ENCODE results near the gene COTL1. TPM values are rescaled to one million over a fixed set of nuclear protein-coding genes. Genes with fewer than 3 reads are reported as not detected.

Gene COTL1
- polyA plus RNA-seq, 1 of the 3 experiments (the other 2 are of a cell fraction) = 91.6 TPM

DNA sequence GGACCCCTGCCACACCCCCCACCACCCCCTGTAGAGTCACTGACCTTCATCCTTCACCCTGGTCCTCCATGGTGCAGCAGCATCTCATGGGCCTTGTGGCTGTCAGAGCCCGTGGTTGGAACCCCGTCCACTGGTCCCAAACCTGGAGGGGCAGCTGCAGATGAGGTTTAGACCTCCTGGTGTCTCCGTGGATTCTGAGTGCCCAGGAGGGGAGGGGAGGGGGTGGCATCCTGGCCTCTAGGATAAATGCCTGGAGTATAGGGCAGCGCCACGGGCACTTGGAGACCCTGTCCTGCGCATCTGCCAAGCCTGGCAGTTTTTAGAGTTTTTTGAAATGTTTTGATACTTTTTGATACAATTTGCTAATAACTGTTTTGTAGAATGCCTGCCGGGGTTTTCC is 48.0 kb upstream of the COTL1 start:
- H3K27me3 ChIP-seq (ENCODE audit: insufficient read depth) = no peaks in the 10 kb centered on the region
- H3K79me2 ChIP-seq (ENCODE audit: insufficient read depth) = peaks cover 6% of the 10 kb centered on the region
- no peak overlapping the region for H2AFZ ChIP-seq (ENCODE audit: low read depth)
- H3K4me1 ChIP-seq (ENCODE audit: control insufficient read depth in 1 of 2, insufficient read depth in 2 of 2, low read depth in 1 of 2, low read length in 1 of 2) = peaks cover 0 to 16% of the 10 kb centered on the region in 2 experiments; a peak in 3 of 4 replicates
- H3K36me3 ChIP-seq (replicated peaks in 1 of 2; ENCODE audit: control insufficient read depth in 1 of 2, insufficient read depth in 2 of 2, low read length in 1 of 2) = peaks cover 19 to 42% of the 10 kb centered on the region in 2 experiments
- H3K9ac ChIP-seq = no peak overlapping the region
- no peaks in the 10 kb centered on the region for H3K9me2 ChIP-seq
- H3K9me3 ChIP-seq = no peaks in the 10 kb centered on the region
- H3K4me3 ChIP-seq (ENCODE audit: low read depth in 2 of 2, low read length in 1 of 2) = no peak overlapping the region
- WGBS (ENCODE audit: low lambda C conversion rate) = 93% methylated on average over 4 of the region's 7 CpGs
- ChIA-PET CTCF (interaction anchor here (0.6 to 3.5 kb wide), 6 partner anchors 10 to 155 kb away, joined by 3 to 20 read pairs (median 6); no protein-coding TSS in a partner anchor), POLR2A (no interaction called here)
- H3K27ac ChIP-seq (ENCODE audit: low read depth in 2 of 2, low read length in 1 of 2) = no peak overlapping the region
- peaks cover 3% of the 10 kb centered on the region for H3F3A ChIP-seq (replicated peaks; ENCODE audit: insufficient read depth)
- H4K20me1 ChIP-seq (ENCODE audit: insufficient read depth) = 0 out of 2 replicates have a peak, but pooled peaks cover 8% of the 10 kb centered on the region
- no peak overlapping the region for H3K4me2 ChIP-seq
- TF ChIP-seq, protein P1, sequence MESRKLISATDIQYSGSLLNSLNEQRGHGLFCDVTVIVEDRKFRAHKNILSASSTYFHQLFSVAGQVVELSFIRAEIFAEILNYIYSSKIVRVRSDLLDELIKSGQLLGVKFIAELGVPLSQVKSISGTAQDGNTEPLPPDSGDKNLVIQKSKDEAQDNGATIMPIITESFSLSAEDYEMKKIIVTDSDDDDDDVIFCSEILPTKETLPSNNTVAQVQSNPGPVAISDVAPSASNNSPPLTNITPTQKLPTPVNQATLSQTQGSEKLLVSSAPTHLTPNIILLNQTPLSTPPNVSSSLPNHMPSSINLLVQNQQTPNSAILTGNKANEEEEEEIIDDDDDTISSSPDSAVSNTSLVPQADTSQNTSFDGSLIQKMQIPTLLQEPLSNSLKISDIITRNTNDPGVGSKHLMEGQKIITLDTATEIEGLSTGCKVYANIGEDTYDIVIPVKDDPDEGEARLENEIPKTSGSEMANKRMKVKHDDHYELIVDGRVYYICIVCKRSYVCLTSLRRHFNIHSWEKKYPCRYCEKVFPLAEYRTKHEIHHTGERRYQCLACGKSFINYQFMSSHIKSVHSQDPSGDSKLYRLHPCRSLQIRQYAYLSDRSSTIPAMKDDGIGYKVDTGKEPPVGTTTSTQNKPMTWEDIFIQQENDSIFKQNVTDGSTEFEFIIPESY (IDR thresholded peaks at IDR 0.05; ENCODE audit: borderline replicate concordance, low read depth) = no peak
- TF ChIP-seq GATA2 (CRISPR knock-in tag; IDR thresholded peaks at IDR 0.05) (no peak), RAD21 (IDR thresholded peaks at IDR 0.05; ENCODE audit: low read length) (no peak)
- no peak for DNase-seq

DNA sequence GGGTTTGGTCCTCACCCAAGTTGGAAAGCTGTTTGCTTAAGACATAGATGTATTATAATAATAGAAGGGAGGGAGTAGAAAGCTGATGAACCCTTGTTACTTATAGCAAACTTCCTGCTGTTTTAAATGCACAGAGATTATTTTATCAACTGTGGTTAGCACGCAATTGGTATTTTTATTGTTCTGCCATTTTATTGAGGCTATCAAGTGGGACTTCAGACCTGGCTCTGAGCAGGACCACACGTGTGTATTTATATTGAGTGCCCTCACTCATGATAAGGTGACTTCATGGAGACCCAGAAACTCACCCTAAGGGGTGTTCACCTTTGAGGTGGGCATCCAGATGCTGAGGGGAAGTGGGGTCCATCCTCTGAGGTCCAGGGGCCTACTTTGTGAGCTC is 47.5 kb upstream of the COTL1 start:
- WGBS (ENCODE audit: low lambda C conversion rate) = 69% methylated on average over 2 of the region's 2 CpGs
- Histone ChIP-seq H3K9me3 (no peaks in the 10 kb centered on the region), H3K27me3 (ENCODE audit: insufficient read depth) (no peaks in the 10 kb centered on the region), H2AFZ (ENCODE audit: low read depth) (no peak overlapping the region), H3K36me3 (replicated peaks in 1 of 2; ENCODE audit: control insufficient read depth in 1 of 2, insufficient read depth in 2 of 2, low read length in 1 of 2) (peaks cover 19 to 42% of the 10 kb centered on the region in 2 experiments), H3K4me3 (ENCODE audit: low read depth in 2 of 2, low read length in 1 of 2) (no peak overlapping the region), H3K4me2 (no peak overlapping the region), H3K27ac (ENCODE audit: low read depth in 2 of 2, low read length in 1 of 2) (no peak overlapping the region), H4K20me1 (ENCODE audit: insufficient read depth) (0 out of 2 replicates have a peak, but pooled peaks cover 8% of the 10 kb centered on the region), H3K9ac (no peak overlapping the region), H3K9me2 (no peaks in the 10 kb centered on the region), H3K79me2 (ENCODE audit: insufficient read depth) (peaks cover 6% of the 10 kb centered on the region), H3F3A (replicated peaks; ENCODE audit: insufficient read depth) (peaks cover 3% of the 10 kb centered on the region), H3K4me1 (ENCODE audit: control insufficient read depth in 1 of 2, insufficient read depth in 2 of 2, low read depth in 1 of 2, low read length in 1 of 2) (peaks cover 0 to 16% of the 10 kb centered on the region in 2 experiments; a peak in 3 of 4 replicates)
- no peak for DNase-seq
- no peak for TF ChIP-seq GABPA (IDR thresholded peaks at IDR 0.05; ENCODE audit: low read depth)
- TF ChIP-seq ELF1 (IDR thresholded peaks at IDR 0.05) = no peak
- no peak for TF ChIP-seq JUND (IDR thresholded peaks at IDR 0.05)
- TF ChIP-seq, protein P1 (IDR thresholded peaks at IDR 0.05; ENCODE audit: borderline replicate concordance, low read depth) = no peak
- no peak for TF ChIP-seq NRF1 (IDR thresholded peaks at IDR 0.05; ENCODE audit: low read depth, low read length)
- TF ChIP-seq TCF12 (IDR thresholded peaks at IDR 0.05) = no peak
- no peak for TF ChIP-seq TAF1 (IDR thresholded peaks at IDR 0.05; ENCODE audit: borderline replicate concordance, low read depth, low read length)
- TF ChIP-seq, protein P2, sequence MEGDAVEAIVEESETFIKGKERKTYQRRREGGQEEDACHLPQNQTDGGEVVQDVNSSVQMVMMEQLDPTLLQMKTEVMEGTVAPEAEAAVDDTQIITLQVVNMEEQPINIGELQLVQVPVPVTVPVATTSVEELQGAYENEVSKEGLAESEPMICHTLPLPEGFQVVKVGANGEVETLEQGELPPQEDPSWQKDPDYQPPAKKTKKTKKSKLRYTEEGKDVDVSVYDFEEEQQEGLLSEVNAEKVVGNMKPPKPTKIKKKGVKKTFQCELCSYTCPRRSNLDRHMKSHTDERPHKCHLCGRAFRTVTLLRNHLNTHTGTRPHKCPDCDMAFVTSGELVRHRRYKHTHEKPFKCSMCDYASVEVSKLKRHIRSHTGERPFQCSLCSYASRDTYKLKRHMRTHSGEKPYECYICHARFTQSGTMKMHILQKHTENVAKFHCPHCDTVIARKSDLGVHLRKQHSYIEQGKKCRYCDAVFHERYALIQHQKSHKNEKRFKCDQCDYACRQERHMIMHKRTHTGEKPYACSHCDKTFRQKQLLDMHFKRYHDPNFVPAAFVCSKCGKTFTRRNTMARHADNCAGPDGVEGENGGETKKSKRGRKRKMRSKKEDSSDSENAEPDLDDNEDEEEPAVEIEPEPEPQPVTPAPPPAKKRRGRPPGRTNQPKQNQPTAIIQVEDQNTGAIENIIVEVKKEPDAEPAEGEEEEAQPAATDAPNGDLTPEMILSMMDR (IDR thresholded peaks at IDR 0.05) = no peak
- POLR2A ChIA-PET = interaction anchor here (0.6 kb wide), 1 partner anchor 9 kb away, joined by 3 read pairs; no protein-coding TSS in a partner anchor
- CTCF ChIA-PET = interaction anchor here (1.0 to 3.5 kb wide), 6 partner anchors 10 to 154 kb away, joined by 3 to 20 read pairs (median 6); no protein-coding TSS in a partner anchor

Measured in SK-N-SH (cell line).